Hepatocyte (in vitro differentiated cells): ENCODE data around the gene TMEM59.

Experiments
- EZH2 ChIP-seq: fragments of 200-600 bp; sonication (generic); IDR thresholded peaks from 2 replicates; pipeline ENCODE4 v1.6.1; 2016; ENCODE audit warnings: antibody characterized with exemption, mild to moderate bottlenecking, borderline replicate concordance
- TF ChIP-seq, protein P1 (sequence below): fragments of 200-600 bp; sonication (generic); IDR thresholded peaks from 2 replicates; pipeline ENCODE4 v1.5.1; 2016; ENCODE audit warnings: antibody characterized with exemption, mild to moderate bottlenecking; ENCODE audit not compliant: poor library complexity

DNA sequence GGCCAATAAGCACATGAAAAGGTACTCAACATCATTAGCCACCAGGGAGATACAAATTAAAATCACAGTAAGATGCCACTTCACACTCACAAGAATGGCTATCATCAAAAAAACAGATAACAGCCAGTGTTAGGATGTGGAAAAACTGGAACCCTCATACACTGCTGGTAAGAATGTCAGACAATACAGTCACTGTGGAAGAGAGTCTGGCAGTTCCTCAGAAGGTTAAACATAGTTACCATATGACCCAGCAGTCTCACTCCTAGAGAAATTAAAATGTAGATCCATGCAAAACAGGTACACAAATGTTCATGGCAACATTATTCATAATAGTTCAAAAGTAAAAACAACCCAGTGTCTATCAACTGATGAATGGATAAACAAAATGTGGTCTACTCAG is 68.3 kb downstream of the TMEM59 start:
- TF ChIP-seq, protein P1, sequence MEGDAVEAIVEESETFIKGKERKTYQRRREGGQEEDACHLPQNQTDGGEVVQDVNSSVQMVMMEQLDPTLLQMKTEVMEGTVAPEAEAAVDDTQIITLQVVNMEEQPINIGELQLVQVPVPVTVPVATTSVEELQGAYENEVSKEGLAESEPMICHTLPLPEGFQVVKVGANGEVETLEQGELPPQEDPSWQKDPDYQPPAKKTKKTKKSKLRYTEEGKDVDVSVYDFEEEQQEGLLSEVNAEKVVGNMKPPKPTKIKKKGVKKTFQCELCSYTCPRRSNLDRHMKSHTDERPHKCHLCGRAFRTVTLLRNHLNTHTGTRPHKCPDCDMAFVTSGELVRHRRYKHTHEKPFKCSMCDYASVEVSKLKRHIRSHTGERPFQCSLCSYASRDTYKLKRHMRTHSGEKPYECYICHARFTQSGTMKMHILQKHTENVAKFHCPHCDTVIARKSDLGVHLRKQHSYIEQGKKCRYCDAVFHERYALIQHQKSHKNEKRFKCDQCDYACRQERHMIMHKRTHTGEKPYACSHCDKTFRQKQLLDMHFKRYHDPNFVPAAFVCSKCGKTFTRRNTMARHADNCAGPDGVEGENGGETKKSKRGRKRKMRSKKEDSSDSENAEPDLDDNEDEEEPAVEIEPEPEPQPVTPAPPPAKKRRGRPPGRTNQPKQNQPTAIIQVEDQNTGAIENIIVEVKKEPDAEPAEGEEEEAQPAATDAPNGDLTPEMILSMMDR = no peak
- no peak for TF ChIP-seq EZH2
